Measurements from ENCODE around the gene SAPCD1. TPM values are rescaled to one million over a fixed set of nuclear protein-coding genes. Genes with fewer than 3 reads are reported as not detected.

Gene SAPCD1
- total RNA-seq, 1 donor from 2014 or later: 9.0 TPM

GRCh38 chr6:31781244-31782125, 19.0 kb downstream of the SAPCD1 start:
- intact Hi-C loops (cut with micrococcal nuclease): no loop called here
- POLR2A ChIA-PET: no interaction called here
- no peak for TF ChIP-seq CTCF (IDR thresholded peaks at IDR 0.05)

GRCh38 chr6:31782126-31782855, 19.8 kb downstream of the SAPCD1 start:
- no peaks in the 10 kb centered on the region for H3K27me3 Mint-ChIP-seq
- no peak overlapping the region for H3K4me3 Mint-ChIP-seq
- no peak for TF ChIP-seq CTCF (IDR thresholded peaks at IDR 0.05)
- peaks cover 5% of the 10 kb centered on the region for H3K4me1 Mint-ChIP-seq
- no peaks in the 10 kb centered on the region for H3K9me3 Mint-ChIP-seq
- no peak for DNase-seq
- ATAC-seq (ENCODE audit: low read depth): no peak
- intact Hi-C loops (cut with micrococcal nuclease): no loop called here
- H3K36me3 Mint-ChIP-seq (ENCODE audit: low read depth): peaks cover 67% of the 10 kb centered on the region
- ChIA-PET CTCF (no interaction called here), POLR2A (interaction anchor here (0.8 kb wide), 1 partner anchor 145 kb away, joined by 4 read pairs; no protein-coding TSS in a partner anchor)
- no peak overlapping the region for H3K27ac Mint-ChIP-seq

More at GRCh38 chr6:31781244-31782125, 19.0 kb downstream of the SAPCD1 start:
- Mint-ChIP-seq H3K27ac (no peak overlapping the region), H3K4me1 (peaks cover 13% of the 10 kb centered on the region), H3K9me3 (no peaks in the 10 kb centered on the region), H3K4me3 (no peak overlapping the region), H3K27me3 (no peaks in the 10 kb centered on the region), H3K36me3 (ENCODE audit: low read depth) (peaks cover 70% of the 10 kb centered on the region)
- CTCF ChIA-PET: no interaction called here
- DNase-seq: no peak
- ATAC-seq (ENCODE audit: low read depth): no peak

- ChIA-PET POLR2A (interaction anchor here (0.5 to 1.6 kb wide), 3 partner anchors 13 to 90 kb away, joined by 3 to 13 read pairs (median 4); partner anchors contain the start of gene MSH5), CTCF (no interaction called here)
- DNase-seq (no peak), ATAC-seq (ENCODE audit: low read depth) (no peak)
- H3K27me3 Mint-ChIP-seq: no peaks in the 10 kb centered on the region
- no peak overlapping the region for H3K4me3 Mint-ChIP-seq
- no peak overlapping the region for H3K27ac Mint-ChIP-seq
- peaks cover 12% of the 10 kb centered on the region for H3K4me1 Mint-ChIP-seq
- H3K9me3 Mint-ChIP-seq: no peaks in the 10 kb centered on the region
- TF ChIP-seq CTCF (IDR thresholded peaks at IDR 0.05): no peak
- intact Hi-C loops (cut with micrococcal nuclease): no loop called here
- H3K36me3 Mint-ChIP-seq (ENCODE audit: low read depth): peaks cover 60% of the 10 kb centered on the region
These were observed 21.9 kb downstream of the SAPCD1 start for GRCh38 chr6:31784098-31784925.

- intact Hi-C loops (cut with micrococcal nuclease): no loop called here
- Mint-ChIP-seq H3K27me3 (no peaks in the 10 kb centered on the region), H3K9me3 (no peaks in the 10 kb centered on the region), H3K27ac (no peak overlapping the region), H3K36me3 (ENCODE audit: low read depth) (peaks cover 56% of the 10 kb centered on the region), H3K4me3 (no peak overlapping the region), H3K4me1 (peaks cover 21% of the 10 kb centered on the region)
- no peak for DNase-seq
- TF ChIP-seq CTCF (IDR thresholded peaks at IDR 0.05): no peak
- CTCF ChIA-PET: no interaction called here
- POLR2A ChIA-PET: interaction anchor here (1.3 kb wide), 1 partner anchor 10 kb away, joined by 5 read pairs; the partner anchor contains the start of gene VARS1
- no peak for ATAC-seq (ENCODE audit: low read depth)
These were observed 23.0 kb downstream of the SAPCD1 start for GRCh38 chr6:31785475-31785874.

Measured in activated B cell treated with CpG ODN at 0.5 μM for 24 hours (primary cell).